Astrocyte of the cerebellum (primary cell): ENCODE measurements around the gene RNF157.
A peak's percentile ranks its signal among the peaks of the same experiment; 100 is the strongest.

ENCODE experiments used
- DNase-seq: peaks from one replicate; pipeline ENCODE4 v3.0.0-alpha.2; 2011; ENCODE audit warnings: low read depth
- H3K4me3 ChIP-seq: 2 replicates; pipeline ENCODE4 v1.5.1; 2011; ENCODE audit warnings: mild to moderate bottlenecking, low read depth, low read length, moderate library complexity
- in situ Hi-C: cut with HindIII; loops from 2 replicates; pipeline ENCODE4 v1.10.0; 2017; ENCODE audit warnings: low sequenced_read_pairs
- TF ChIP-seq, protein P1 (sequence below): IDR thresholded peaks from 2 replicates; pipeline ENCODE4 v1.5.1; 2012; ENCODE audit warnings: low read length, low read depth, moderate library complexity, mild to moderate bottlenecking; ENCODE audit errors: missing control alignments

Gene RNF157

DNA sequence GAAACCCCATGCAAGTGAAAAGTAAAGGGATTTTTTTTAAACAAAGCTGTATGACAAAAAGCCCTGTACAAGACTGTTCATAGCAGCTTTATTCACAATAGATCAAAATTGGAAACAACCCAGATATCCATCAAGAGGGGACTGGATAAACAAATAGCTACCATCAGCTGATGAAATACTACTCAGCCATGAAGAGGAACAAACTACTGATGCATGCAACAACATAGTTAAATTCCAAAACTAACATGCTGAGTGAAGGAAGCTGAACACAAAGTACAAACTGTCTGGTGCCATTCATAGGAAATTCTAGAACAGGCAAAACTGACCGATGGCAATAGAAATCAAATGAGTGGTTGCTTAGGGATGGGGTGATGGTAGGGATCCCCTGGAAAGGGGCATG lies 114.4 kb downstream of the RNF157 start:
- in situ Hi-C loops = no loop called here
- TF ChIP-seq, protein P1, sequence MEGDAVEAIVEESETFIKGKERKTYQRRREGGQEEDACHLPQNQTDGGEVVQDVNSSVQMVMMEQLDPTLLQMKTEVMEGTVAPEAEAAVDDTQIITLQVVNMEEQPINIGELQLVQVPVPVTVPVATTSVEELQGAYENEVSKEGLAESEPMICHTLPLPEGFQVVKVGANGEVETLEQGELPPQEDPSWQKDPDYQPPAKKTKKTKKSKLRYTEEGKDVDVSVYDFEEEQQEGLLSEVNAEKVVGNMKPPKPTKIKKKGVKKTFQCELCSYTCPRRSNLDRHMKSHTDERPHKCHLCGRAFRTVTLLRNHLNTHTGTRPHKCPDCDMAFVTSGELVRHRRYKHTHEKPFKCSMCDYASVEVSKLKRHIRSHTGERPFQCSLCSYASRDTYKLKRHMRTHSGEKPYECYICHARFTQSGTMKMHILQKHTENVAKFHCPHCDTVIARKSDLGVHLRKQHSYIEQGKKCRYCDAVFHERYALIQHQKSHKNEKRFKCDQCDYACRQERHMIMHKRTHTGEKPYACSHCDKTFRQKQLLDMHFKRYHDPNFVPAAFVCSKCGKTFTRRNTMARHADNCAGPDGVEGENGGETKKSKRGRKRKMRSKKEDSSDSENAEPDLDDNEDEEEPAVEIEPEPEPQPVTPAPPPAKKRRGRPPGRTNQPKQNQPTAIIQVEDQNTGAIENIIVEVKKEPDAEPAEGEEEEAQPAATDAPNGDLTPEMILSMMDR = no peak
- H3K4me3 ChIP-seq = no peak overlapping the region
- no peak for DNase-seq

DNA sequence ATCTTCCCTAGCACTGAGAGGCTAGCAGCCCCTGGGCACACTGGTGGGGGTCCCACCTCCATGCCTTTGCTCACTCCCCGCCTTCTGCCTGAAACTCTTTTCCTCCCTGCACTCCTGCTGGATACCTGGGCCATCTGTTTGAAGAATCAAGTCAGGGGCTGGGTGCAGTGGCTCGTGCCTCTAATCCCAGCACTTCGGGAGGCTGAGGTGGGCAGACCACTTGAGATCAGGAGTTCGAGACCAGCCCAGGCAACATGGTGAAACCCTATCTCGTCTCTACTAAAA lies 115.0 kb downstream of the RNF157 start:
- no peak overlapping the region for H3K4me3 ChIP-seq
- in situ Hi-C loops = no loop called here
- TF ChIP-seq, protein P1 = no peak
- DNase-seq = no peak

DNA sequence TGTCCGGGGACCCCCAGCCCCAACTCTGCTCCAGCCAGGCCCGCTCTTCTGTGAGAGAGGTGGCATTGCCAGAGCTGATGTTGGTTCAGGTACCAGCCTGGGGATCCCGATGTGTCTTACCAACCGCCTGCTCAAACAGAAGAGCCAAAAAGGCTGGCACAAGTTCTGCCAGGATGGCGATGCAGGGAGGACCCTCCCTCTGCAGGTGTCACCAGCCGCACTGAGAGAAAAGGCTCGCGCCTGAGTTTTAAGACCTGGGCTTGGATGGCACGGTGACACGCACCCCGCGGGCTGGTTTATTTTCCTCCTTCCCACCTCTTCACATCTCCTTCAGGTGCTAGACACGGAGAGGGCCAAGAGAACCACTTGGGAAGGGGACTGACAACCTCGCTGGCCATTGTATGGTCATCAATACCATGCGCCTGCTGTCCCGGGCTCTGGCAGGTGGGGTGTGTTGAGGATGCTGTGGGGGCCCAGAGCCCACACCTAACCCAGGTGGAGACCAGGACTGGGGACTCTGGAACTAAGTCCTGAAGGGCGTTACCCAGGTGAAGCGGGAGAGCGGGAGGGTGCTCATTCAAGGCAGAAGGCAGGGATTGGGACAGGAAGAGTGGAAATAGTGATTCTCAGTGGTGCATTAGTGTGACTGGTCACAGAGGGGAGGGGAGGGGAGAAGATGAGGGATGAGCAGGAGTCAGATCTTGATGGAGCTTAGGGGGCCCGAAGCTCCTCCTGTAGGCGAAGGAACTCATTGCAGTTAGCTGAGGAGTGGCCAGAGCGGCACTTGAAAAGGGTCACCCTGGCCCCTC lies 115.5 kb downstream of the RNF157 start:
- in situ Hi-C loops = no loop called here
- TF ChIP-seq, protein P1 = peak; percentile 25
- no peak for DNase-seq
- H3K4me3 ChIP-seq = no peak overlapping the region

DNA sequence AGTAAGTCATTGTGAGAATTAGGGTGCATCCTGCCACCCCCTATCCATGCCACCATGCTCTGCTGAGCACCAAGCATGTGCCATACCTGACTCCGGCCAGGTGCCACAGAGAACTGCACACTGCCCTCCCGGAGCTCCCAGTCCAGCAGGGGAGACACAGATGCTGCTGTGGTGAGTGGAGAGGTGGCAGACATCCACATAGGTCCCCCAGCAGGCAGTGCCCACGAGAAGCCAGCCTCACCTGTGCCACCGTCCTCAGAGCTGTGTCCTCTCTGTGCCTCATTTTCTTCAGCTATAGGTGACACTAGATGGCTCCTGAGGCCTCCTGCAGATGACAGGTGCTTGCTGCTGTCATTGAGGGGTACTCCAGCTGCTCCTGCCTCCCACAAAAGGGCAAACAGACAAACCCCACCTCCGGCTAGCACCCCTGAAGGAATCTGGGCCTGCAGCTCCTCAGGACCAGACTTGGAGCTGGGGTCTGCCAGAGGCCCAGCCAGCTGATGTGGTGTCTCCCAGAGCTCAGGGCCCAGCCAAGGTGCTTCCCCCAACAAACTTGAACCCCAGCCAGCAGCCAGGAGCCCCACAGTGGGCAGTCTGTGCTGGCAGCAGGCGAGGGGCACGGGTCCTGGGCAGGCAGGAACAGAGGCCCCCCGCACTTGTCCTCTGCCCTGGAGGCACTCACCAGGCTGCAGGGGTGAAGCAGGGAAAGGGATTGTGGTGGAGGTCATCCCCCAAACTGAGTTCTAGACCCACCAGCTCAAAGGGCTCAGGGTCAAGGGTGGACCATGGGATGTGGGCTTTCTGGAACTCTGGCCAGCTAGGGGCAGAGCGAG lies 116.3 kb downstream of the RNF157 start:
- in situ Hi-C loops = no loop called here
- DNase-seq = no peak
- TF ChIP-seq, protein P1 = no peak
- H3K4me3 ChIP-seq = no peak overlapping the region

DNA sequence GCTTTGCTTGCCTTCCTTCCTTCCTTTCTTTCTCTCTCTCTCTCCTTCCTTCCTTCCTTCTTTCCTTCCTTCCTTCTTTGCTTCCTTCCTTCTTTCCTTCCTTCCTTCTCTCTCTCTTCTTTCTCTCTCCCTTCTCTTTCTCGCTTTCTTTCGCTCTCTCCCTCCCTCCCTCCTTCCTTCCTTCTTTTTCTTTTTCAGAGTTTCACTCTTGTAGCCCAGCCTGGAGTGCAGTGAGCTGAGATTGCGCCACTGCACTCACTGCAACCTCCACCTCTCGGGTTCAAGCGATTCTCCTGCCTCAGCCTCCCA lies 117.1 kb downstream of the RNF157 start:
- H3K4me3 ChIP-seq = no peak overlapping the region
- no peak for DNase-seq
- in situ Hi-C loops = no loop called here
- TF ChIP-seq, protein P1 = no peak

DNA sequence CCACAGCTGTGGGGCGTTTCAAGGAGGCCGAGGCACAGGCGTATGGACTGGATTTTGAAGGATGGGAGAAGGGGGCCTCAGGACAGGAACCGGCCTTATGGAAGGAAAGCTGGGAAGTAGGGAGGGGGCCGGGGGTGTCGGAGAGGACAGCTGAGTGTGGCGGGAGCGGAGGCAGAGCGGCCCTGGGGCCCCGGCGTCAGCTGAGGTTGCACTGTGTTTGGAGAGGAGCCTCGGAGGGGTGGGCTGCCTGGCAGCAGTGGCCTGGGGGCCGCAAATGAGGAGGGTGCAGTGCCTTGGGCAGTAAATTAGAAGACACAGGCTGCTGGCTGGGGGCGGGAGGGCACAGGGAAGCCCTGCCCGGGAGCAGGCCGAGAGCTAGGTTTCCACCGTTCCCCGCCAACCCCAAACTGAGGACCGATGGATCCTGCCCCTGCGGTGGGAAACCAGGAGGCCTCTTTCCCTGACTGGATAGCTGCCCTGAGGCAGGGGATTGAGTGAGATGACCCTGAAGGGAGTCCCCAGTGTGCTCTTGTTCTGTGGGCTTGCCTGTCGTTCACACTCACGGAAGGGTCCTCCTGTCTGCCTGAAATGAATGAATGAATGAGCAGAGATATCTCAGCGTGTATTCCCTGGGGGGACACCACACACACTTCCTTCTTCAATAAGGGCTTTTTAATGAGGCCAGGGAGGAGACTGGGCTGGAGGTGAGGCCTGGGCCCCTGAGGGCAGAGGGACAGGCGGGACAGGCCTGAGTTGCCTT lies 117.7 kb downstream of the RNF157 start:
- in situ Hi-C loops = no loop called here

More for the DNA sequence above, 117.7 kb downstream of the RNF157 start:
- no peak for DNase-seq
- TF ChIP-seq, protein P1 = no peak
- H3K4me3 ChIP-seq = no peak overlapping the region
